Heart left ventricle (tissue), 16 donors: Measurements from ENCODE around the gene SH3BGRL3. TPM values are rescaled to one million over a fixed set of nuclear protein-coding genes. Genes with fewer than 3 reads are reported as not detected.

Source experiments
- ATAC-seq, 4 donors: fragments of 200-7000 bp; cut with Tn5 transposase; one replicate each; pipeline ENCODE4 v1.9.1; 2020 to 2022; ENCODE audit warnings: moderate library complexity in 4 of 4, mild to moderate bottlenecking in 3 of 4, moderate number of reproducible peaks in 1 of 4
- DNase-seq, 5 donors: peaks; one replicate each; pipeline ENCODE4 v3.0.0-alpha.2; 2020
- H3K27ac ChIP-seq, 12 donors: fragments of 200-600 bp; sonication (generic) in 4 of 12; one replicate each; pipeline versions ENCODE4 v1.5.0 to v1.8.0; 2016 to 2022; ENCODE audit warnings: mild to moderate bottlenecking in 2 of 12
- H3K27me3 ChIP-seq, 9 donors: fragments of 200-600 bp; sonication (generic) in 2 of 9; one replicate each; pipeline versions ENCODE4 v1.5.1 to v1.8.0; 2016 to 2022; ENCODE audit warnings: mild to moderate bottlenecking in 3 of 9
- H3K36me3 ChIP-seq, 9 donors: fragments of 200-600 bp; sonication (generic) in 2 of 9; one replicate each; pipeline versions ENCODE4 v1.5.0 to v1.8.0; 2018 to 2022; ENCODE audit warnings: mild to moderate bottlenecking in 2 of 9
- H3K4me1 ChIP-seq, 12 donors: fragments of 200-600 bp; sonication (generic) in 4 of 12; one replicate each; pipeline versions ENCODE4 v1.5.0 to v1.8.0; 2016 to 2022; ENCODE audit warnings: mild to moderate bottlenecking in 3 of 12
- H3K4me3 ChIP-seq, 12 donors: fragments of 200-600 bp; sonication (generic) in 4 of 12; one replicate each; pipeline versions ENCODE4 v1.5.0 to v1.8.0; 2017 to 2022; ENCODE audit warnings: mild to moderate bottlenecking in 9 of 12, moderate library complexity in 4 of 12
- H3K9me3 ChIP-seq, 12 donors: fragments of 200-600 bp; sonication (generic) in 4 of 12; one replicate each; pipeline versions ENCODE4 v1.5.0 to v1.8.0; 2016 to 2022; ENCODE audit warnings: mild to moderate bottlenecking in 1 of 12
- CTCF ChIP-seq, 12 donors: fragments of 200-600 bp; sonication (generic) in 4 of 12; IDR thresholded peaks; one replicate each; pipeline versions ENCODE4 v1.5.0 to v1.8.0; 2018 to 2022; ENCODE audit warnings: antibody characterized with exemption in 12 of 12, mild to moderate bottlenecking in 5 of 12
- POLR2A ChIP-seq, 2 donors: fragments of 450-650 bp; IDR thresholded peaks; one replicate each; pipeline ENCODE4 v1.6.1; 2017; ENCODE audit warnings: antibody characterized with exemption in 2 of 2, mild to moderate bottlenecking in 2 of 2, moderate library complexity in 2 of 2
- WGBS, 4 donors: extraction: QIAGEN DNeasy Blood & Tissue Kit in 2 of 4; methylation state at CpG; one replicate each; pipeline versions ENCODE4 v1.1.5 to v1.1.7; 2013 to 2018; 5-methylcytosine and 5-hydroxymethylcytosine counted together
- intact Hi-C, 10 donors: fragments of 100-400 bp; cut with DNase I; formaldehyde crosslinking; loops; one replicate each; pipeline versions ENCODE4 v1.11.1 to v1.14.2; 2022
- polyA plus RNA-seq, 2 donors: library from polyadenylated mRNA; stranded (reverse); fragments of 200-250 nt; gene quantifications; one replicate each; pipeline ENCODE4 v1.2.3, GENCODE V29; 2013
- total RNA-seq, 9 donors: library from RNA; depleted of rRNA in 2 of 9; stranded (reverse); fragments of >200 nt in 2 of 9; fragmentation: NEBNext Ultra II Directional in 3 of 9; extraction: Animal tissue kit (Norgen Biotek cat#: 25700) in 3 of 9; gene quantifications; one replicate each; pipeline versions ENCODE4 v1.1.0 to v1.2.4, GENCODE V29; 2016 to 2023
- donor health status: ischemic (EF 13 %, LVEDD 7.1; RV severe dilation, severe dysfunction).
- donor health status: healthy with polysubstance abuse.
- donor health status: DM: no; HTN: yes; CAD: no.
- donor health status: DM: no; HTN: no; CAD: no.
- donor health status: ischemic (EF 25% LVEDD 6.9; RV normal size, moderate dysfunction).
- donor health status: ischemic (EF 25% LVEDD 5.7; RV mildly dilated, moderate dysfunction).
- donor health status: healthy.
- donor health status: DM: yes; HTN: yes; CAD: no.
- donor health status: ischemic (EF 35%, LVEDD 5.7; RV mildly dilated, moderate dysfunction).
- donor health status: nonischemic (EF 11% LVEDD 7.7; RV severe dilation, severe dysfunction).
- donor health status: DM: yes; HTN: yes; CAD: no.
- donor health status: PGD.
- donor health status: ischemic (EF 29% LVEDD 5.4; RV normal size, mild dysfunction).
- donor health status: nonischemic (EF 23%, LVEDD 6.1; RV moderate dilation, normal function).

SH3BGRL3 gene
- total and polyA plus RNA-seq, 11 donors: 22.4 to 234 (median 43.8) TPM

- ATAC-seq (peak in 2 of 4 donors; percentile 17 to 27), DNase-seq (peak in 1 of 5 donors; percentile 55)
- intact Hi-C loops: loop anchor here in 1 of 10 donors (10.0 kb wide), 1 partner anchor 284 kb away; no protein-coding TSS in a partner anchor
- TF ChIP-seq POLR2A (IDR thresholded peaks at IDR 0.05): no peak
- TF ChIP-seq CTCF (IDR thresholded peaks at IDR 0.05): no peak
- H3K9me3 ChIP-seq: no peaks in the 10 kb centered on the region
- peak overlapping the region in 8 of 12 donors; percentile 42 to 88 (median 51) for H3K27ac ChIP-seq
- 84 to 86% (median 85%) methylated on average over 9 of the region's 9 CpGs for WGBS, 4 donors
- peak overlapping the region in 9 of 12 donors; percentile 3 to 63 (median 18) for H3K4me3 ChIP-seq
- no peaks in the 10 kb centered on the region for H3K36me3 ChIP-seq
- H3K4me1 ChIP-seq: peaks cover 0 to 76% (median 7%) of the 10 kb centered on the region in 12 donors
- no peaks in the 10 kb centered on the region for H3K27me3 ChIP-seq
Measured at GRCh38 chr1:26318338-26319064, 38.6 kb downstream of the SH3BGRL3 start.

- Histone ChIP-seq H3K27me3 (no peaks in the 10 kb centered on the region), H3K36me3 (no peaks in the 10 kb centered on the region), H3K4me3 (peak overlapping the region in 1 of 12 donors; percentile 34), H3K4me1 (peaks cover 0 to 52% (median 7%) of the 10 kb centered on the region in 12 donors), H3K9me3 (no peaks in the 10 kb centered on the region), H3K27ac (peak overlapping the region in 1 of 12 donors; percentile 60)
- intact Hi-C loops: loop anchor here (1.0 to 10.0 kb wide), 17 partner anchors 34 to 219 kb away; partner anchors contain the start of genes C1orf232 (in 3 of the 10), ZNF593 (in 3 of the 10), CNKSR1 (in 1 of the 10) and ZNF593OS (in 1 of the 10)
- peak in 1 of 4 donors; percentile 15 for ATAC-seq
- 58 to 71% (median 67%) methylated on average over 2 of the region's 2 CpGs; no CpG with 5 or more reads in 1 of the 4 donors for WGBS, 4 donors
- TF ChIP-seq POLR2A (IDR thresholded peaks at IDR 0.05) (no peak), CTCF (IDR thresholded peaks at IDR 0.05) (no peak)
- DNase-seq: no peak
Measured at GRCh38 chr1:26320896-26321295, 41.0 kb downstream of the SH3BGRL3 start.

- 12 to 15% (median 14%) methylated on average over 16 of the region's 16 CpGs for WGBS, 4 donors
- no peaks in the 10 kb centered on the region for H3K9me3 ChIP-seq
- no peaks in the 10 kb centered on the region for H3K36me3 ChIP-seq
- H3K4me1 ChIP-seq: peaks cover 0 to 47% (median 7%) of the 10 kb centered on the region in 12 donors
- peak; percentile 82 to 94 (median 92) for ATAC-seq
- peak overlapping the region in 2 of 12 donors; percentile 30 to 34 for H3K4me3 ChIP-seq
- DNase-seq: peak; percentile 89 to 95 (median 92)
- H3K27me3 ChIP-seq: no peaks in the 10 kb centered on the region
- TF ChIP-seq POLR2A (IDR thresholded peaks at IDR 0.05): no peak
- TF ChIP-seq CTCF (IDR thresholded peaks at IDR 0.05): peak; percentile 81 to 92 (median 90)
- intact Hi-C loops: loop anchor here (1.0 to 10.0 kb wide), 18 partner anchors 34 to 219 kb away; partner anchors contain the start of genes C1orf232 (in 3 of the 10), ZNF593 (in 3 of the 10), CNKSR1 (in 1 of the 10) and ZNF593OS (in 1 of the 10)
- H3K27ac ChIP-seq: peak overlapping the region in 1 of 12 donors; percentile 60
Measured at GRCh38 chr1:26321315-26322041, 41.6 kb downstream of the SH3BGRL3 start.
